HG02763 (cell line): ENCODE results near the gene GRID2.

Experiments used
- ATAC-seq: cut with Tn5 transposase; IDR thresholded peaks from one replicate; pipeline ENCODE4 v1.9.1; 2021; ENCODE audit warnings: mild to moderate bottlenecking, moderate library complexity; ENCODE audit not compliant: unreplicated experiment

Gene GRID2

GRCh38 chr4:92520563-92520962 is 216.8 kb downstream of the GRID2 start:
- ATAC-seq = no peak

GRCh38 chr4:92521941-92522340 is 218.2 kb downstream of the GRID2 start:
- ATAC-seq = no peak

GRCh38 chr4:92522356-92522755 is 218.6 kb downstream of the GRID2 start:
- no peak for ATAC-seq

- ATAC-seq = no peak
Observed at GRCh38 chr4:92524131-92524530, 220.4 kb downstream of the GRID2 start.

- no peak for ATAC-seq
Observed at GRCh38 chr4:92528541-92528940, 224.8 kb downstream of the GRID2 start.

- ATAC-seq = no peak
Observed at GRCh38 chr4:92529510-92529909, 225.7 kb downstream of the GRID2 start.

- no peak for ATAC-seq
Observed at GRCh38 chr4:92535599-92535998, 231.8 kb downstream of the GRID2 start.

GRCh38 chr4:92551616-92552015 is 247.8 kb downstream of the GRID2 start:
- no peak for ATAC-seq

- no peak for ATAC-seq
Observed at GRCh38 chr4:92566269-92566668, 262.5 kb downstream of the GRID2 start.

GRCh38 chr4:92580816-92581215 is 277.1 kb downstream of the GRID2 start:
- ATAC-seq = no peak

GRCh38 chr4:92599044-92599443 is 295.3 kb downstream of the GRID2 start:
- no peak for ATAC-seq

GRCh38 chr4:92600638-92601037 is 296.9 kb downstream of the GRID2 start:
- no peak for ATAC-seq

GRCh38 chr4:92606227-92606626 is 302.5 kb downstream of the GRID2 start:
- ATAC-seq = no peak

GRCh38 chr4:92615049-92615448 is 311.3 kb downstream of the GRID2 start:
- ATAC-seq = no peak

GRCh38 chr4:92618968-92619367 is 315.2 kb downstream of the GRID2 start:
- no peak for ATAC-seq

GRCh38 chr4:92629302-92629701 is 325.5 kb downstream of the GRID2 start:
- ATAC-seq = no peak

GRCh38 chr4:92634882-92635281 is 331.1 kb downstream of the GRID2 start:
- no peak for ATAC-seq

GRCh38 chr4:92636038-92636806 is 332.5 kb downstream of the GRID2 start:
- no peak for ATAC-seq

GRCh38 chr4:92641409-92641808 is 337.6 kb downstream of the GRID2 start:
- ATAC-seq = no peak

GRCh38 chr4:92646826-92647225 is 343.1 kb downstream of the GRID2 start:
- ATAC-seq = no peak

GRCh38 chr4:92651536-92651935 is 347.8 kb downstream of the GRID2 start:
- ATAC-seq = no peak

GRCh38 chr4:92654084-92654483 is 350.3 kb downstream of the GRID2 start:
- ATAC-seq = no peak

- no peak for ATAC-seq
Observed at GRCh38 chr4:92657695-92658094, 353.9 kb downstream of the GRID2 start.
